Stimulated activated CD4-positive, alpha-beta T cell treated with anti-CD3 and anti-CD28 coated beads, Interleukin-4, amount 100 ng/mL, for 48 hours (primary cell): ENCODE data around the gene PRKRA.
A peak's percentile ranks its signal among the peaks of the same experiment; 100 is the strongest.
"Not testable (repeated sequence)": the region's sequence is repeated elsewhere in the genome, so short reads cannot be mapped to it uniquely, and the experiment has no call there.

Experiments
- DNase-seq, 2 donors: peaks; one replicate each; pipeline ENCODE4 v3.0.0-alpha.2; 2020; ENCODE audit warnings: low read depth in 2 of 2

PRKRA gene

GRCh38 chr2:178450774-178451525 lies at the start of gene PRKRA, which contains the start of gene PJVK:
Gene PRKRA, minus strand, starts transcription at chr2:178451175. Its CDS starts 145 bp downstream, at chr2:178451030.
Gene PJVK, plus strand, starts transcription at chr2:178451378. Its CDS starts 2,032 bp downstream, at chr2:178453410.
- peak; percentile 90 to 94 for DNase-seq

- DNase-seq = no peak
Observed at GRCh38 chr2:178499640-178500039, 48.7 kb upstream of the PRKRA start.

- DNase-seq = no peak
Observed at GRCh38 chr2:178498137-178498536, 47.2 kb upstream of the PRKRA start.

- no peak for DNase-seq
Observed at GRCh38 chr2:178496049-178496448, 45.1 kb upstream of the PRKRA start.

- DNase-seq = no peak
Observed at GRCh38 chr2:178491612-178492011, 40.6 kb upstream of the PRKRA start.

GRCh38 chr2:178485356-178485755 lies 34.4 kb upstream of the PRKRA start:
- no peak for DNase-seq

- no peak for DNase-seq
Observed at GRCh38 chr2:178484245-178485041, 33.5 kb upstream of the PRKRA start.

- DNase-seq = no peak
Observed at GRCh38 chr2:178482437-178482836, 31.5 kb upstream of the PRKRA start.

GRCh38 chr2:178480227-178481181 lies 29.5 kb upstream of the PRKRA start, which contains the start of gene PLEKHA3:
Gene PLEKHA3, plus strand, starts transcription at chr2:178480457. Its CDS starts 413 bp downstream, at chr2:178480870.
- peak; percentile 57 to 77 for DNase-seq

GRCh38 chr2:178479758-178480226 lies 28.8 kb upstream of the PRKRA start:
- no peak for DNase-seq

- DNase-seq = no peak
Observed at GRCh38 chr2:178479275-178479616, 28.3 kb upstream of the PRKRA start.

- DNase-seq = peak; percentile 70 to 76
Observed at GRCh38 chr2:178478439-178479274, 27.7 kb upstream of the PRKRA start, which contains the start of gene FKBP7. Gene FKBP7, minus strand, starts transcription at chr2:178478600. Its CDS starts 101 bp downstream, at chr2:178478499.

GRCh38 chr2:178478130-178478438 lies 27.1 kb upstream of the PRKRA start:
- DNase-seq = no peak

GRCh38 chr2:178477443-178478129 lies 26.6 kb upstream of the PRKRA start:
- no peak for DNase-seq

- no peak for DNase-seq
Observed at GRCh38 chr2:178476477-178476876, 25.5 kb upstream of the PRKRA start.

GRCh38 chr2:178474560-178474959 lies 23.6 kb upstream of the PRKRA start:
- DNase-seq = no peak

GRCh38 chr2:178473931-178474330 lies 23.0 kb upstream of the PRKRA start:
- DNase-seq = no peak

GRCh38 chr2:178473373-178473772 lies 22.4 kb upstream of the PRKRA start:
- DNase-seq = no peak

- DNase-seq = not testable (repeated sequence)
Observed at GRCh38 chr2:178471313-178471712, 20.3 kb upstream of the PRKRA start.

- DNase-seq = no peak
Observed at GRCh38 chr2:178469219-178469849, 18.4 kb upstream of the PRKRA start.
